GM18526 (cell line): Measurements from ENCODE around the gene IL11.
A peak's percentile ranks its signal among the peaks of the same experiment; 100 is the strongest.

ENCODE experiments used
- POLR2A ChIP-seq: IDR thresholded peaks from 3 replicates; pipeline ENCODE4 v1.6.1; 2011; ENCODE audit not compliant: insufficient read length; ENCODE audit errors: extremely low read depth

IL11 gene

GRCh38 chr19:55350620-55351315, 19.5 kb downstream of the IL11 start:
- TF ChIP-seq POLR2A = no peak

DNA sequence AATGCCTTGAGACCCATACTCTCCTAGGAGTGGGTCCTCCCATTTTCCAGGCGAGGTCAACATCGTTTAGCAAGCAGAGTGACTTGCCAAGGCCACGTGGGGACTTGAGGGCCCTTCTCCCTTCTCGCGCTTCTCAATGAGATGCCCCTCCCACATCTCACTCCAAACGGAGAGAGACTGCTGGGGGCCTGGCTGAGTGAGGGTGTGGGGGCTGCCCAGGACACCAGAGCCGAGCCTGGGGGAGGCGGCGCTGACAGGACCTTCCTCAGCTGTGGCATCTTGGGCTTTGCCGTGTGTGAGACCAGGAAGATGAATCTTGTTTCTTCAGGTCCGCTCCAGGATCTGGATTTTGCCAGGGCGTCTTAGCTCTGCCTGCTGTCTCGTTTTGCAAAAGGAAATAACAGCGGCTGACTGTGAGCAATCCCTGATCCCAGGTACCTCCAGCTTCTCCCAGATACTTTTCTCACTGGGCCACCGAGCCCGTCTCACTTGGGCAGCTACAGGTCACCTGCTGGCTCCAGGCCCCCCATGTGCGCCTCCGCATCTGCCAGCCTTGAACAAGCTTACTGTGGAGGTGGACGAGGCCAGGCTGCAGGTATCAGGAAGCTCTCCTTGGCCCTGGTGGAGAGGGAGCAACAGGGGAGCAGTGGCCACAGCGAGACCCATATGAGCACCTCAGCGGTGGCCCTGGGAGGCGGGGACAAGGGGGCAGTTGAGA, 21.8 kb downstream of the IL11 start:
- no peak for TF ChIP-seq POLR2A

DNA sequence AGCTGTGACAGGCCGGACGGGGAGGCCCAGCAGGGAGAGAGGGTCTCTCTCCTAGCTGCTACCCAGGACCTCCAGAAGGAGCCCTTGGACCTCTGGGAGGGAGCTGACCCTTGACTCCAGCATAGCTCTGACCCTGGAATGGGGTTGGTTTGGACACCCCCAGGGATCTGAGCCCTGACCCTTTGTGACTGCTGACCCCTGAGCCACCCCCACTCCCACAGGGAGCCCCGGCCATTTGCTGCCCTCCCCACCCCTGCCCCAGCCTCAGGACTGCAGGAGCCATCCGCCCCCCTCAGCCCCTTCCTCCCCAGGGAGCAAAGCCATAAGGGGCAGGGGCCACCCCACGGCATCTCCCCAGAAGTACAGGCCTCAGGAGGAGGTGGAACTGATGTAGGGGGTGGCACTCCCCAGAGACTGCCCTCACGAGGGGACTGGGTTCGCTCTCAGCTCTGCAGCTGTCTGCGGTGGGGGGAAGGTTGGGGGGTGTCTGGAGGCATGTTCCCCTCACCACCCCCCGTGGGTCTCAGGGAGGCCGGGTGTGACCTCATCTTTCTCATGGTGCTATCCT, 22.7 kb downstream of the IL11 start:
- no peak for TF ChIP-seq POLR2A

- no peak for TF ChIP-seq POLR2A
These were observed 23.4 kb downstream of the IL11 start for GRCh38 chr19:55346725-55347441.

GRCh38 chr19:55345818-55346724, 24.2 kb downstream of the IL11 start:
- TF ChIP-seq POLR2A = no peak

GRCh38 chr19:55345101-55345817, 25.0 kb downstream of the IL11 start:
- TF ChIP-seq POLR2A = no peak

DNA sequence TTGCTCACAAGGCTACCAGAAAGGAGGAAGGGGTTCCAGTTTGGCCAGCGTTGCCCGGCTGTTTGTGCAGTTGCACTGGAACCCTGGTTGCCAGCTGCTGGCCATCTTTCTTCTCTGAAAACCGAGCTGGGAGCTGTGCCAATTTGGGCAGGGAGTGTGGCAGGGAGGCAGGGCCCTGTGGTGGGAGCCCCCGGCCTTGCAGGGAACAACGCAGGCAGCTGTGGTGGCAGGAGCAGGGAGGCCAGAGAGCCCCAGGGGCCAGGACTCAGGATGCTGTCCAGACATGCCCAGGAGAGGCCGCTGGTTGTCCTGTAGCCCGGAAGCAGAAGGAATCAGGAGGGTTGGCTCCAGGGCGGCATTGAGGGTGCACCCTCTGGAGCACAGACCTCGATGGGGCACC, 25.8 kb downstream of the IL11 start:
- no peak for TF ChIP-seq POLR2A

DNA sequence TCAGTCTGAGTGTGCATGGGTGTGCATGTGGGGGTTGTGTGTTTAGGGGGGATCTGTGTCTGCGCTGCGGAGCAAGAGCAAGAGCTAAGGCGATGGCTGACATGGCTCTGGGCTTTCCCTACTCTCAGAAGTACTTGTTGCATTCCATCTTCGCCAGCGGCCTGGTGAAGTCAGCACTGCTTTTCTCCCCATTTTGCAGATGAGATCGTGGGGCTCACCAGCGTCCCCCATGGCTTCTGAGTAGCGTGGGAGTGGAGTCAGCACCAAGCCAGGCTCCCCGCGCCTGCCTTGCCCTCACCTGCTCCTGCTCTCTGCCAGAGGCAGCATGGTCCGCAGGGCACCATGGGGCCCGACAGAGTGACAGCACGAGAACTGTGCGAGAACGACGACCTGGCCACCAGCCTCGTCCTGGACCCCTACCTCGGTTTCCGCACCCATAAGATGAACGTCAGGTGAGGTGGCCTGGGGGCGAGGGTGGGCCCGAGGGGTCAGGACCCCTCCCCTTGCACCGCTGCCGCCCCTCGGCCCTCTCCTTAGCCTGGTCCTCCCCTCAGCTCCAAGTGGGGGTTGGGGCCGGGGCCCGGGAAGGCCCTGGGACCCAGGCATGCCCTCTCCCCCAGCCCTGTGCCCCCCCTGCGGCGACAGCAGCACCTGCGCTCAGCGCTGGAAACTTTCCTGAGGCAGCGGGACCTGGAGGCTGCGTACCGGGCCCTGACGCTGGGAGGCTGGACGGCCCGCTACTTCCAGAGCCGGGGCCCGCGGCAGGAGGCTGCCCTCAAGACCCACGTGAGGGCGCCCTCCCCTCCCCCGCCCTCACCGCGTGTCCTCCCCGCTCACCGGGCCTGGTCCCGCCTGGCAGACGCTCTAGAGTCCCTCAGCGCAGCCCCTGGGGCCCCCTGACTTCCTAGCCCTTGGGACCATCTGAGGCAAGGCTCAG, 28.4 kb downstream of the IL11 start:
- no peak for TF ChIP-seq POLR2A

DNA sequence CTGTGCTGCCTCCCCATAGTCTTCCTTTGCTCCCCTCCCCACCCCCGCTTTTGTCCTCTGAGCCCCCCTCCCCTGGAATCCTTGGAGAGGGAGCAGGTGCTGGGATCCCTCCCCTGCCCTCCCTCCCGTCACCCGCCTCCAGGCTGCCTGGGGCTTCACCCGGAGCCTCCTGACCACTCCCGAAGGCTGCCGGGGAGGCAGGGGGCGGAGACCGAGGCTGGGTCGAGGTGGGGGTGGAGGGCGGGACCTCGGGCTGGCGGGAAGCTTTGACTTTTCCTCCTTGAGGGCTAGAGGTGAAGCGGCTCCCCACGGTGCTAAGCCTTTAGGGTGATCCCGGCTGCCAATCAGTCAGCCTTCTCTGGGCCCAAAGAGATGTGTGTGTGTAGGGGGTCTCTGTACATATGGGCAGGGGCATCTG, 29.1 kb downstream of the IL11 start:
- TF ChIP-seq POLR2A = no peak

DNA sequence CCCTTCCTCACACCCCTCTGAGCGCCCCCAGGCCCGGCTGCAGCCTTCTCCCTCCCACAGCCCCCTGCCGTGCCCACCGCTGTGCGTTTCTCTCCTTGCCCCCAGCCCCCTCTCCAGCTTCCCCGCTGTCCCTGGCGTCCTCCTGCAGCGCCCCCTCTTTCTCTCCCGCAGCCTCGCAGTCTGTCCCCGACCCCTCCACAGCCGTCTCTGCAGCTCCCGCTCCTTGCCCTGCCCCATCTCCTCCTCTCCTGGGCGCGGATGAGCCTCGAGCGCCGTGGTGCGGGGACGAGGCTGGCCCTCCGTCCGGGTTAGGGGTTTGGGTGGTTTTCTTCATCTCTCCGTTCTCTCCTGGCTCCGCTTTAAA, 29.5 kb downstream of the IL11 start:
- TF ChIP-seq POLR2A = no peak

GRCh38 chr19:55339889-55340783, 30.1 kb downstream of the IL11 start:
- TF ChIP-seq POLR2A = peak; percentile 69

DNA sequence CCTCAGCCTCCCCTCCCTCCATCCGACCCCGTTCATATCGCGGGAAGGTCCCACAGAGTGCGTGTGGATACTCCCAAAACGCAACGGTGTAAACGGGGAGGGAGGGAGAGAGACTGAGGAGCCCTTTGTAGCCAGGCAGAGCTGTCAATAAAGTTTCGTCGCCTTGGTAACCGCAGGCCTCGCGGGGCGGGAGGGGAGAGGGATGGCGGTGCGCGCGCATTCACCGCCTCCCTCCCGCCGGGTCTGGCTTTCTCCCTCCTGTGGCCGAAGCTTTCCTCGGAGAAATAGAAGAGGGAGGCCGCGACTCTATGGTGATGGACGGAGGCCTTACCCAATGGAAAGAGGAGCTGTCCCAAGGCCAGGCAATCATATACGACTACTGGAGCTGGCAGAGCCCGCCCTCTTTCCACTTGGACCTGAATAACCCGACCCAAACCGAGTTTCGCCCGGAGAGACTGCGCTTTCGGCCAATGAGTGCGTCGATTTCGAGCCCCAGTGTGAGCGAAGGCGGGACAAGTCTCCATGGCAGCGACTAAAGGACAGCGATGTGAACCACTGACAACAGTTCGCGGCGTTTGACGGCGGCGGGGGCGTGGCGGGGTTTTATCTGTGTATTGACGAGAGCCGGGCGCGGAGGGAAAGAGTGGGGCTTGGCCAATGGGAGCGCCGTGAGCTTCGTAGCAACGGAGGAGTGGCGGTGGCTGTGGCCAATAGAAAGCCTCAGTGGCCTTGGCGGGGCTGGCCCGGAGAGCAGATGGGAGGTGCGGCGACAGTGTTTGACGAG, 31.0 kb downstream of the IL11 start, which contains the start of gene KMT5C:
Gene KMT5C (plus strand): TSS at position 772 of the 784 bp plus-strand sequence. CDS start 2,061 bp downstream, outside the sequence.
- TF ChIP-seq POLR2A = peak; percentile 2
